Adipocyte (in vitro differentiated cells): ENCODE measurements around the gene MYO5B.
A peak's percentile ranks its signal among the peaks of the same experiment; 100 is the strongest.
"Not testable (repeated sequence)": the region's sequence is repeated elsewhere in the genome, so short reads cannot be mapped to it uniquely, and the experiment has no call there.

Experiments used
- DNase-seq: peaks from one replicate; pipeline ENCODE4 v3.0.0-alpha.2; 2015; ENCODE audit warnings: low read depth
- H3K27me3 ChIP-seq: replicated peaks from 2 replicates; pipeline ENCODE4 v1.7.0; 2013; ENCODE audit warnings: mild to moderate bottlenecking, low read length, moderate library complexity; ENCODE audit not compliant: control insufficient read depth, insufficient read depth
- H3K36me3 ChIP-seq: 2 replicates; pipeline ENCODE4 v1.7.0; 2013; ENCODE audit warnings: low read length, mild to moderate bottlenecking, moderate library complexity; ENCODE audit not compliant: control insufficient read depth, insufficient read depth, severe bottlenecking
- H3K4me1 ChIP-seq: 2 replicates; pipeline ENCODE4 v1.7.0; 2013; ENCODE audit warnings: mild to moderate bottlenecking, low read length, moderate library complexity; ENCODE audit not compliant: control insufficient read depth, insufficient read depth
- H3K4me3 ChIP-seq: 2 replicates; pipeline ENCODE4 v1.7.0; 2013; ENCODE audit warnings: mild to moderate bottlenecking, low read length, moderate library complexity
- H3K9ac ChIP-seq: 2 replicates; pipeline ENCODE4 v1.7.0; 2013; ENCODE audit warnings: mild to moderate bottlenecking, low read length, moderate library complexity
- H3K9me3 ChIP-seq: 2 replicates; pipeline ENCODE4 v1.7.0; 2013; ENCODE audit warnings: mild to moderate bottlenecking, low read length, moderate library complexity; ENCODE audit not compliant: control insufficient read depth

Gene MYO5B

DNA sequence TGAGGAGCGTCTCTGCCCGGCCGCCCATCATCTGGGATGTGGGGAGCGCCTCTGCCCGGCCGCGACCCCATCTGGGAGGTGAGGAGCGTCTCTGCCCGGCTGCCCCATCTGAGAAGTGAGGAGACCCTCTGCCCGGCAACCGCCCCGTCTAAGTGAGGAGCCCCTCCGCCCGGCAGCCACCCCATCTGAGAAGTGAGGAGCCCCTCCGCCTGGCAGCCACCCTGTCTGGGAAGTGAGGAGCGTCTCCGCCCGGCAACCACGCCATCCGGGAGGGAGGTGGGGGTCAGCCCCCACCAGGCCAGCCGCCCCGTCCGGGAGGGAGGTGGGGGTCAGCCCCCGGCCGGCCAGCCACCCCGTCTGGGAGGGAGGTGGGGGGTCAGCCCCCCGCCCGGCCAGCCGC lies 395.1 kb downstream of the MYO5B start:
- not testable (repeated sequence) for DNase-seq, H3K4me1 ChIP-seq, H3K27me3 ChIP-seq, H3K9ac ChIP-seq, H3K9me3 ChIP-seq, H3K4me3 ChIP-seq
- H3K36me3 ChIP-seq = peaks cover 57% of the 10 kb centered on the region

GRCh38 chr18:49798001-49798400 lies 396.9 kb downstream of the MYO5B start:
- Histone ChIP-seq H3K4me3 (no peak overlapping the region), H3K9me3 (no peaks in the 10 kb centered on the region), H3K27me3 (no peaks in the 10 kb centered on the region), H3K36me3 (peaks cover 75% of the 10 kb centered on the region), H3K4me1 (no peaks in the 10 kb centered on the region), H3K9ac (no peak overlapping the region)
- DNase-seq = no peak

DNA sequence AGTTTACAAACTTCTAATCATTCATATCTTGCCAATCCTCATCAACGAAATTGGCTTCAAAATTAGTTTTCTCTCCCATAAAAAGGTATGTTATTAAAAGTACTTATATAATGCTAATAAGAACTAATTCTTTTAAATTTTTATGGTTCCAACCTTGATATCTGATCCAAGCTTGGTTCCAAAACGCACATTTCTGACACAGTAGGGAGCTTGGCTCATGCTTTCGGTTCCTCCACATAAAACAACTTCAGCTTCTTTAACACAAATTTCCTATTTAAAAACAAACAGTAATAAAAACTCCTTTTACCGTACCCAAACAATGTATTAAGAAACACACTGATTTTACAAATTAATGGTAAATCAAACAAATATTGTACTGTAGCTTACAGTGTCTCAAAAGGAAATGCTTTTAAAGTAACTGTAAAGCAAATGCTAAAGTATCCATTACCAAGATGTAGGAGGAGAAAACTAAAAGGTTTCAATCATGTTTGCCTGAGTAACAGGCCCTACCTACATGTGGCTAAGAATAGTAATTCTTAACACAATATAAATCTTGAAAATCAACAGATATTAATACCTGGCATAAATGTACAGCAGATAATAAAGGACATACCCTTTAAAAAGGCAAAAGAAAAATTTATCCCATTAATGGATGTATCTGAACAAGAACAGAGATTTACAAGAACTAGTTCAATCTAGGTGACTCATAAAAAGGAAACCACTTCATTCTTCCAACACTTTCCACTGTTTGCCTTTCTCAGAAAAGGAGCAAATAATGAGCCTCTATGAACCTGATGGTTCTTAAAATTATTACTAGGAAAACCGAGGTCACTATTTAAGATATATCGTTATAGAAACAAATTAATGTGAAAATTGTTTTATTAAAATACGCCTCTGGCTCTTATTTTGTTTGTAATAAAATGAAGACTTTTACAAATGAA lies 399.1 kb downstream of the MYO5B start:
- H3K36me3 ChIP-seq = peaks cover 77% of the 10 kb centered on the region
- no peak for DNase-seq
- no peak overlapping the region for H3K9ac ChIP-seq
- H3K9me3 ChIP-seq = no peaks in the 10 kb centered on the region
- H3K4me3 ChIP-seq = no peak overlapping the region
- no peaks in the 10 kb centered on the region for H3K4me1 ChIP-seq
- no peaks in the 10 kb centered on the region for H3K27me3 ChIP-seq

- no peaks in the 10 kb centered on the region for H3K9me3 ChIP-seq
- H3K9ac ChIP-seq = no peak overlapping the region
- H3K4me1 ChIP-seq = no peaks in the 10 kb centered on the region
- peaks cover 86% of the 10 kb centered on the region for H3K36me3 ChIP-seq
- H3K4me3 ChIP-seq = no peak overlapping the region
- DNase-seq = no peak
- H3K27me3 ChIP-seq = no peaks in the 10 kb centered on the region
Measured at GRCh38 chr18:49794743-49795142, 400.2 kb downstream of the MYO5B start.

GRCh38 chr18:49789560-49790134 lies 405.3 kb downstream of the MYO5B start:
- not testable (repeated sequence) for H3K4me1 ChIP-seq, DNase-seq, H3K9ac ChIP-seq, H3K4me3 ChIP-seq, H3K27me3 ChIP-seq, H3K9me3 ChIP-seq
- peaks cover 99% of the 10 kb centered on the region for H3K36me3 ChIP-seq

GRCh38 chr18:49788327-49788898 lies 406.5 kb downstream of the MYO5B start:
- Histone ChIP-seq H3K4me1 (peaks cover 17% of the 10 kb centered on the region), H3K9me3 (no peaks in the 10 kb centered on the region), H3K36me3 (peaks cover 97% of the 10 kb centered on the region), H3K9ac (peak overlapping the region; percentile 43), H3K4me3 (peak overlapping the region; percentile 57), H3K27me3 (no peaks in the 10 kb centered on the region)
- no peak for DNase-seq

GRCh38 chr18:49786019-49786720 lies 408.8 kb downstream of the MYO5B start:
- Histone ChIP-seq H3K9me3 (no peaks in the 10 kb centered on the region), H3K4me1 (peaks cover 17% of the 10 kb centered on the region), H3K4me3 (no peak overlapping the region), H3K9ac (no peak overlapping the region), H3K36me3 (peaks cover 95% of the 10 kb centered on the region), H3K27me3 (no peaks in the 10 kb centered on the region)
- DNase-seq = no peak

GRCh38 chr18:49784427-49785185 lies 410.3 kb downstream of the MYO5B start:
- no peaks in the 10 kb centered on the region for H3K9me3 ChIP-seq
- no peaks in the 10 kb centered on the region for H3K27me3 ChIP-seq
- H3K9ac ChIP-seq = peak overlapping the region; percentile 22
- H3K4me1 ChIP-seq = peaks cover 17% of the 10 kb centered on the region
- DNase-seq = peak; percentile 41
- H3K4me3 ChIP-seq = no peak overlapping the region
- H3K36me3 ChIP-seq = peaks cover 95% of the 10 kb centered on the region

GRCh38 chr18:49783631-49784030 lies 411.3 kb downstream of the MYO5B start:
- not testable (repeated sequence) for H3K9me3 ChIP-seq, H3K9ac ChIP-seq, DNase-seq, H3K27me3 ChIP-seq, H3K4me3 ChIP-seq
- peaks cover 17% of the 10 kb centered on the region for H3K4me1 ChIP-seq
- peaks cover 95% of the 10 kb centered on the region for H3K36me3 ChIP-seq

DNA sequence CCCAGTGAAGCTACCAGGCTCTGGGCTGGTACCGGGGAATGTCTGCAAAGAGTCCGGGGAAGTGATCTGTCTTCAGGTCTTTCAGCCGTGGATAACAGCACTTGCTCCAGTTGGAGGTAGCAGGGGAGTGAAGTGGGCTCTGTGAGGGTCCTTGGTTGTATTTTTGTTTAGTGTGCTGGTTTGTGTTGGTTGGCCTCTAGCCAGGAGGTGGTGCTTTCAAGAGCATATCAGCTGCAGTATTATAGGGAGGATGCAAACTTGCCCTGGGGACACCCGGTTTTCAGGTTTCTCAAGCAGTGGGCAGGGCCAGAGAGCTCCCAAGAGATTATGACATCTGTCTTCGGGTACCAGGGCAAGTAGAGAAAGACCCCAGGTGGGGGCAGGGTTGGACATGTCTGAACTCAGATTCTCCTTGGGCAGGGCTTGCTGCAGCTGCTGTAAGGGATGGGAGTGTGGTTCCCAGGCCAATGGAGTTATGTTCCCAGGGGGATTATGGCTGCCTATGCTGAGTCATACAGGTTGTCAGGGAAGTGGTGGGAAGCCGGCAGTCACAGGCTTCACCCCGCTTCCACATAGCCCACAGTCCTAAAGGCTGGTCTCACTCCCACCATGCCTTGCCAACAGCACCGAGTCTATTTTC lies 416.0 kb downstream of the MYO5B start:
- no peak overlapping the region for H3K4me3 ChIP-seq
- no peak for DNase-seq

More for the DNA sequence above, 416.0 kb downstream of the MYO5B start:
- no peaks in the 10 kb centered on the region for H3K27me3 ChIP-seq
- H3K4me1 ChIP-seq = peaks cover 5% of the 10 kb centered on the region
- H3K9ac ChIP-seq = no peak overlapping the region
- H3K36me3 ChIP-seq = peaks cover 52% of the 10 kb centered on the region
- H3K9me3 ChIP-seq = peaks cover 4% of the 10 kb centered on the region
